DMS53 (cell line): ENCODE measurements around the gene KDM4D.
"Not testable (repeated sequence)": the region's sequence is repeated elsewhere in the genome, so short reads cannot be mapped to it uniquely, and the experiment has no call there.

Experiments
- DNase-seq: peaks from one replicate; lab custom pipeline; 2025; lab: John Stamatoyannopoulos, UW

KDM4D gene

DNA sequence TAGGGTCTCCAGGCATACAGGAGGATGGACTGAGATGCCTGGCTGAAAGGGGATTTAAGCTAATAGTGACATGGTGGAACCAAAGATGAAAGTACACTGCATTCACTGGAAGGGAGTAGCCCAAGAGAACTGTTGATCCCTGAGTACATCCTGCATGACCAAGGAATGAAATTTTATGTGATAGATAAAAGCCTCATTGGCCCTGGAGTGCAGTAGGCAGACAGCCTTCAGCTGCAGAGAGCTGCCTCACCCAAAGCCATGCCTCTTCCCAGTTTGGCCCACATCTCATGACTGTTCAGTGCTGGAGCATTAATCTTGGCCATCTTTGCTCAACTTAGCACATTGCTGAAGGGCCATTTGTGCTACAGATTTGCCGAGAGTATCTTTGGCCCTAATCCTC lies 59.5 kb downstream of the KDM4D start:
- DNase-seq, result no peak

DNA sequence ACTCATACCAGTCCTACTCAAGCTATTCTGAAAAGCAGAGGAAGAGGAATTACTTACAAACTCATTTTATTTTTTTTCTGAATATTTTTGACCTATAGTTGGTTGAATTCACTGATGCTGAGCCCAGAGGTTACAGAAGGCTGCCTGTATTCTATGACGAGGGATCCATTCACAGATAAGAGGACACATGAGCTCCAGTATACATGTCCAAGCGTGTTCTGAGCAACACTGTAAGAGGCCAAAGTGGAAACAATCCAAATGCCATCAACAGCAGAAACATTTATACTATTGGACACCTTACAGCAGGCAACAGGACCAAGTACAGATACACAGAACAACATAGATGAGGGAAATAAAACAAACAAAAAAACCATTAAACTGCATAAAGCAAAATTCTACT lies 61.8 kb downstream of the KDM4D start:
- DNase-seq, result no peak

DNA sequence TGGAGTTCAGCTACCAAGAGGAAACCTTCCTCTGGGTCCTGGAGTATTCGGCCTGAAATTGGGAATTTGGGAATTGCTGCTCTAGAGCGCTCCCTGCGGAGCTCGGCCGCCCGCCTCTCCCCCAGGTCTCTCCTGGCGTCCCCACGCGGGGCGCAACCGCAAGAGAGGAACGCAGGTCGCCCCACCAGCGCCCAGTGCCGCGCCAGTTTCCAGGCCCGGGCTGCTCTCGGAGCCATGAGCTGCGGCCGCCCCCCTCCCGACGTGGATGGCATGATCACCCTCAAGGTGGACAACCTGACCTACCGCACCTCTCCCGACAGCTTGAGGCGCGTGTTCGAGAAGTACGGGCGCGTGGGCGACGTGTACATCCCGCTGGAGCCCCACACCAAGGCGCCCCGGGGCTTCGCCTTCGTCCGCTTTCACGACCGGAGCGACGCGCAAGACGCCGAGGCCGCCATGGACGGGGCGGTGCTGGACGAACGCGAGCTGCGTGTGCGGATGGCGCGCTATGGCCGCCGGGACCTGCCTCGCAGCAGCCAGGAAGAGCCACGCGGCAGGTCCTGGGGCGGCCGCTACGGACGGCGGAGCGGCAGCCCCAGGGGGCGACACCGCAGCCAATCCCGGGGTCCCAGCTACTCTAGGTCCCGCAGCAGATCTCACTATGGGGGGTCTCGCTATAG lies 64.0 kb downstream of the KDM4D start:
- not testable (repeated sequence) for DNase-seq

DNA sequence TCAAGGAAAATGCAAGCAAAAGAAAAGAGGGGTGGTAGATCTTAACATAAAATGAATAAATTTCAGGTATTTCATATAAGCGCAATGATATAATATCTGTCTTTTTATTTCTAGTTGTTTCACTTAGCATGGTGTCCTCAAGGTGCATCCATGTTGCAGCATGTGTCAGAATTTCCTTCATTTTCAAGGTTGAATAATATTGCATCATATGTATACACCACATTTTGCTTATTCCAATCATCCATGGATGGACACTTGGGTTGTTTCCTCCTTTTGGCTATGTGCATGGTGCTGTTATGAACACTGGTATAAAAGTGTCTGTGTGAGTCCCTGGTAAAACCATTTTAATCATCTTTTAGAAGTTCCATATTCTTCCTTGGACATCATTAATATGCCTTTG lies 68.7 kb downstream of the KDM4D start:
- no peak for DNase-seq

DNA sequence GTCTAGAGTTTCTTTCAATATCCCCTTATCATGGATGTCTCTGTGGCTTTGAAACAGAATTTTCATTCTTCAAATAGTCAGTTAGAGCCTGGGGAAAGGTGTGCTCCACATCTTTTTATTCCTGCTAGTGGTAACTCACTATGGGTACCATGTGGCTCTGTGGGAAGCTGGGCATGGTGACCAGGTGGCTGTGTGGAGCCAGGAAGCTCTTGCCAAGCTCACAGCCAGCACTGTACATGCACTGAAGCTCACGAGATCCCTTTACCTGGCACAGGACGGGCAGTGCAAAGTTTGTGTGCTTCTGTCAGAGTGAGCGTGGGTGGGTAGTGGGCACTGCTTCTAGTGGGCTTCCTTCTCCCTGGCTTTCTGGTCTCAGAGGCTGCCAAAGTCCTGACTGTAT lies 69.4 kb downstream of the KDM4D start:
- no peak for DNase-seq

DNA sequence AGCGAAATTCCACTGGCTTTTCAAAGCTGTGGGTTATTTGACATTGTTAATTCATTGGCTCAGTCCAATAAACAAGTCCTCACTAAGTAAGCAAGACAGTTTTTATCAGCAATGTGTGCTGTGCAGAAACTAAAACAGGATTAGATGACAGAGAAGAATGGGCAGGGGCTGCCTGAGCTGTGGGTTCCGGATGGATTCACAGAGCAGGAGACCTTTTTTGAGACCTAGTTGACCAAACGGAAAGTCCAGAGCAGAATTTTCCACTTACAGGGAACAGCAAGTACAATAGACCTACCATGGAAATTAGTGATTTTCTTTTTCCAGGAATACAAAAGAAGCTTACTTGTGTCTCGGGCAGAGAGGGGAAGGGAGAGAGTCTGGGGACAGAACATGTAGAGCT lies 70.5 kb downstream of the KDM4D start:
- DNase-seq, result no peak

DNA sequence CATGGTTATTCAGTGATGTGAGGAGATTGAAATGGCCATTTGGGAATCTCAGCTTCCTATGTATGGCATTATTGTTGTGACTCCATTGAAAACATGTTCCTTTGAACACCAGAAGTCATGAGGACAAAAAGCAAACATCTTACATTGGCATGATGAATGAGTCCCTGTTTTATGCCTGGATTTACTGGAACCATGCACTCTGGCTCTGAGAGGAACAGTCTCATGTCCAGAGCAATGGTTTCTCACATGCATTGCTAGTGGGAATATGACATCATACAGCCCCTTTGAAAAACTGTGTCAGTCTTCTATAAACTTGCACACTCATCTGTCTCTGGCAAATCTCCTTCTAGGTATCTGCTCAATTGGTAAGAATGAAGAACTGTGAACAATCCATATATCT lies 72.3 kb downstream of the KDM4D start:
- DNase-seq, result no peak
